Right lobe of liver (tissue), 6 donors: ENCODE measurements around the gene URAD. TPM values are rescaled to one million over a fixed set of nuclear protein-coding genes. Genes with fewer than 3 reads are reported as not detected.
A peak's percentile ranks its signal among the peaks of the same experiment; 100 is the strongest.

Source experiments
- ATAC-seq, 4 donors: fragments of 200-7000 bp; cut with Tn5 transposase; one replicate each; pipeline ENCODE4 v1.9.1; 2020; ENCODE audit warnings: mild to moderate bottlenecking in 4 of 4, moderate library complexity in 4 of 4
- DNase-seq, 3 donors: peaks; one replicate each; pipeline ENCODE4 v3.0.0-alpha.2; 2020
- H3K27ac ChIP-seq, 3 donors: fragments of 200-600 bp; one replicate each; pipeline ENCODE4 v1.8.0; 2022
- H3K27me3 ChIP-seq, 2 donors: fragments of 200-600 bp; one replicate each; pipeline ENCODE4 v1.8.0; 2022
- H3K36me3 ChIP-seq, 4 donors: fragments of 200-600 bp; sonication (generic) in 1 of 4; one replicate each; pipeline versions ENCODE4 v1.5.1 to v1.8.0; 2017 to 2022; ENCODE audit warnings: control low read depth in 1 of 4
- H3K4me1 ChIP-seq, 4 donors: fragments of 200-600 bp; sonication (generic) in 1 of 4; one replicate each; pipeline versions ENCODE4 v1.5.1 to v1.8.0; 2017 to 2022; ENCODE audit warnings: control low read depth in 1 of 4
- H3K4me3 ChIP-seq, 3 donors: fragments of 200-600 bp; one replicate each; pipeline ENCODE4 v1.8.0; 2022
- H3K9me3 ChIP-seq, 4 donors: fragments of 200-600 bp; sonication (generic) in 1 of 4; one replicate each; pipeline versions ENCODE4 v1.5.1 to v1.8.0; 2017 to 2022; ENCODE audit warnings: control low read depth in 1 of 4
- POLR2A ChIP-seq: fragments of 450-650 bp; IDR thresholded peaks from one replicate; pipeline ENCODE4 v1.6.1; 2017; ENCODE audit warnings: antibody characterized with exemption, mild to moderate bottlenecking
- WGBS: methylation state at CpG from one replicate; pipeline ENCODE4 v1.1.6; 2018; ENCODE audit warnings: low coverage, low lambda C conversion rate; ENCODE audit not compliant: insufficient coverage; ENCODE audit errors: missing lambda C conversion rate; 5-methylcytosine and 5-hydroxymethylcytosine counted together
- intact Hi-C, 2 donors: fragments of 100-400 bp; cut with DNase I; formaldehyde crosslinking; loops; one replicate each; pipeline versions ENCODE4 v1.11.2 to v1.14.1; 2022
- total RNA-seq, 6 experiments: library from RNA; depleted of rRNA in 2 of 6; stranded (reverse); fragments of >200 nt in 2 of 6; fragmentation: NEBNext Ultra II Directional in 3 of 6; extraction: Animal tissue kit (Norgen Biotek cat#: 25700) in 3 of 6; gene quantifications; one replicate each; pipeline versions ENCODE4 v1.1.0 to v1.2.4, GENCODE V29; 2016 to 2023
- TF ChIP-seq, protein P1 (sequence below), 4 donors: fragments of 200-600 bp in 3 of 4; fragments of 450-650 bp in 1 of 4; IDR thresholded peaks; one replicate each; pipeline versions ENCODE4 v1.5.1 to v1.8.0; 2016 to 2022; ENCODE audit warnings: antibody characterized with exemption in 4 of 4, mild to moderate bottlenecking in 2 of 4
- donor health status: DM: no; HTN: yes; CAD: no.
- donor health status: DM: no; HTN: no; CAD: no.
- donor health status: DM: no; HTN: no; CAD: no.
- donor health status: DM: no; HTN: yes; CAD: no.
- donor health status: DM: no; HTN: yes; CAD: no.

Gene URAD
- total RNA-seq, 6 experiments from 2014 or later: not detected

- TF ChIP-seq POLR2A: no peak
- TF ChIP-seq, protein P1, sequence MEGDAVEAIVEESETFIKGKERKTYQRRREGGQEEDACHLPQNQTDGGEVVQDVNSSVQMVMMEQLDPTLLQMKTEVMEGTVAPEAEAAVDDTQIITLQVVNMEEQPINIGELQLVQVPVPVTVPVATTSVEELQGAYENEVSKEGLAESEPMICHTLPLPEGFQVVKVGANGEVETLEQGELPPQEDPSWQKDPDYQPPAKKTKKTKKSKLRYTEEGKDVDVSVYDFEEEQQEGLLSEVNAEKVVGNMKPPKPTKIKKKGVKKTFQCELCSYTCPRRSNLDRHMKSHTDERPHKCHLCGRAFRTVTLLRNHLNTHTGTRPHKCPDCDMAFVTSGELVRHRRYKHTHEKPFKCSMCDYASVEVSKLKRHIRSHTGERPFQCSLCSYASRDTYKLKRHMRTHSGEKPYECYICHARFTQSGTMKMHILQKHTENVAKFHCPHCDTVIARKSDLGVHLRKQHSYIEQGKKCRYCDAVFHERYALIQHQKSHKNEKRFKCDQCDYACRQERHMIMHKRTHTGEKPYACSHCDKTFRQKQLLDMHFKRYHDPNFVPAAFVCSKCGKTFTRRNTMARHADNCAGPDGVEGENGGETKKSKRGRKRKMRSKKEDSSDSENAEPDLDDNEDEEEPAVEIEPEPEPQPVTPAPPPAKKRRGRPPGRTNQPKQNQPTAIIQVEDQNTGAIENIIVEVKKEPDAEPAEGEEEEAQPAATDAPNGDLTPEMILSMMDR (IDR thresholded peaks at IDR 0.05): no peak
- Histone ChIP-seq H3K9me3 (no peaks in the 10 kb centered on the region), H3K36me3 (no peaks in the 10 kb centered on the region), H3K4me1 (no peaks in the 10 kb centered on the region), H3K4me3 (no peak overlapping the region), H3K27ac (no peak overlapping the region), H3K27me3 (no peaks in the 10 kb centered on the region)
- WGBS: 42% methylated on average over 3 of the region's 5 CpGs
- ATAC-seq (peak in 3 of 4 donors; percentile 9 to 28 (median 21)), DNase-seq (no peak)
- intact Hi-C loops: no loop called here
These were observed 43.4 kb upstream of the URAD start for GRCh38 chr13:28031896-28032288.

DNA sequence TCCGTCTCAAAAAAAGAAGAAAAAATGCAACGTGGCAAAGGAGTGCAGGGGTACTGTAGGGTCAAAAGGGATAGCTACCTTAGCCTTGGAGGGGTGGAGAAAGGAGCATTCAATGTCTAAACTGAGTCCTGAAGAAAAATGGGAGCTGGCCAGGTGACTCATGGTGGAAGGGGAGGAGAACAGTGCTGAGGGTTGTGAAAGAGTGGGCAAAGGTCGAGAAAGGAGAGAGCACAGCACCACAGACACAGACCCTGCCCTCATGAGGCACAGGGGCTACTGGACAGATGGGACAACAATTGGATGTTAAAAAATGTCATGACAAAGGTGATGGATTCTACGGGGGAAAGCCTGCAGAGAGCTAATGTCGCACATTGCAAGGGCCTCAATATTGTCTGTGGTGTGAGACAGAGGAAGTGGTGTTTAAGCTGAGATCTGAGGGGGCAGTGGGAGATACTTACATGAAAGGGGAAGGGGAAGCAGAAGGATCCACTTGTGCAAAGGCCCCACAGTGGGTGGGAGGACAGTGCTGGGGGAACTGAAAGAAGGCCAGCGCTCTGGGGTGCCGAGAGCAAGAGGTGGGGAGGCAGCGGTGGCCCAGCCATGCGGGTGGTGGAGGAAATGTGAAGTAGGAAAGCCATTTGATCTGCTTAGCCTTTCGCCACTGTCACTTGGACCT lies 42.9 kb upstream of the URAD start:
- intact Hi-C loops: no loop called here
- peak; percentile 35 to 61 (median 47) for DNase-seq

GRCh38 chr13:28027607-28028364 lies 39.3 kb upstream of the URAD start:
- WGBS: 65% methylated on average over 7 of the region's 8 CpGs
- peaks cover 0 to 8% (median 0%) of the 10 kb centered on the region in 4 donors for H3K4me1 ChIP-seq
- intact Hi-C loops: no loop called here
- H3K27me3 ChIP-seq: no peaks in the 10 kb centered on the region
- no peaks in the 10 kb centered on the region for H3K9me3 ChIP-seq
- H3K27ac ChIP-seq: no peak overlapping the region
- ATAC-seq: no peak
- no peaks in the 10 kb centered on the region for H3K36me3 ChIP-seq
- DNase-seq: no peak
- TF ChIP-seq POLR2A: no peak
- TF ChIP-seq, protein P1 (IDR thresholded peaks at IDR 0.05): no peak
- H3K4me3 ChIP-seq: no peak overlapping the region

More for the DNA sequence above, 42.9 kb upstream of the URAD start:
- Histone ChIP-seq H3K4me1 (no peaks in the 10 kb centered on the region), H3K4me3 (no peak overlapping the region), H3K27ac (no peak overlapping the region), H3K9me3 (no peaks in the 10 kb centered on the region), H3K36me3 (no peaks in the 10 kb centered on the region), H3K27me3 (no peaks in the 10 kb centered on the region)
- ATAC-seq: peak; percentile 34 to 88 (median 77)
- TF ChIP-seq, protein P1 (IDR thresholded peaks at IDR 0.05): no peak
- TF ChIP-seq POLR2A: no peak
- 60% methylated on average over 10 of the region's 10 CpGs for WGBS

GRCh38 chr13:28027071-28027470 lies 38.6 kb upstream of the URAD start:
- TF ChIP-seq, protein P1 (IDR thresholded peaks at IDR 0.05): no peak
- no peak for TF ChIP-seq POLR2A
- ATAC-seq (no peak), DNase-seq (no peak)
- Histone ChIP-seq H3K27me3 (no peaks in the 10 kb centered on the region), H3K27ac (no peak overlapping the region), H3K4me1 (peaks cover 0 to 8% (median 0%) of the 10 kb centered on the region in 4 donors), H3K36me3 (no peaks in the 10 kb centered on the region), H3K9me3 (no peaks in the 10 kb centered on the region), H3K4me3 (no peak overlapping the region)
- intact Hi-C loops: no loop called here
